HFF-Myc (cell line): ENCODE data around the gene IFNE.

Experiments
- DNase-seq: peaks from one replicate; pipeline ENCODE4 v3.0.0-alpha.2; 2011; ENCODE audit warnings: low read depth; ENCODE audit errors: extremely low read depth
- H3K4me3 ChIP-seq: replicated peaks from 2 replicates; pipeline ENCODE4 v1.5.1; 2011; ENCODE audit warnings: low read depth, mild to moderate bottlenecking, control low read depth, low read length
- CTCF ChIP-seq: IDR thresholded peaks from 2 replicates; pipeline ENCODE4 v1.5.1; 2012; ENCODE audit warnings: mild to moderate bottlenecking, low read depth, low read length, control low read depth; ENCODE audit errors: missing control alignments

The IFNE gene, protein sequence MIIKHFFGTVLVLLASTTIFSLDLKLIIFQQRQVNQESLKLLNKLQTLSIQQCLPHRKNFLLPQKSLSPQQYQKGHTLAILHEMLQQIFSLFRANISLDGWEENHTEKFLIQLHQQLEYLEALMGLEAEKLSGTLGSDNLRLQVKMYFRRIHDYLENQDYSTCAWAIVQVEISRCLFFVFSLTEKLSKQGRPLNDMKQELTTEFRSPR

GRCh38 chr9:21482213-21482612 lies at the start of gene IFNE:
IFNE (minus strand) TSS chr9:21482313; CDS start chr9:21481694, 619 bp downstream.
- no peak for DNase-seq
- no peak for TF ChIP-seq CTCF
- no peak within 1 kb of the TSS for H3K4me3 ChIP-seq

- no peak overlapping the region for H3K4me3 ChIP-seq
- no peak for TF ChIP-seq CTCF
Measured at GRCh38 chr9:21528123-21528808, 46.2 kb upstream of the IFNE start.

GRCh38 chr9:21527579-21527978 lies 45.5 kb upstream of the IFNE start:
- no peak overlapping the region for H3K4me3 ChIP-seq
- no peak for DNase-seq
- no peak for TF ChIP-seq CTCF

More at GRCh38 chr9:21528123-21528808, 46.2 kb upstream of the IFNE start:
- DNase-seq, result no peak

GRCh38 chr9:21525174-21525573 lies 43.1 kb upstream of the IFNE start:
- no peak for DNase-seq
- TF ChIP-seq CTCF, result no peak
- H3K4me3 ChIP-seq, result no peak overlapping the region

DNA sequence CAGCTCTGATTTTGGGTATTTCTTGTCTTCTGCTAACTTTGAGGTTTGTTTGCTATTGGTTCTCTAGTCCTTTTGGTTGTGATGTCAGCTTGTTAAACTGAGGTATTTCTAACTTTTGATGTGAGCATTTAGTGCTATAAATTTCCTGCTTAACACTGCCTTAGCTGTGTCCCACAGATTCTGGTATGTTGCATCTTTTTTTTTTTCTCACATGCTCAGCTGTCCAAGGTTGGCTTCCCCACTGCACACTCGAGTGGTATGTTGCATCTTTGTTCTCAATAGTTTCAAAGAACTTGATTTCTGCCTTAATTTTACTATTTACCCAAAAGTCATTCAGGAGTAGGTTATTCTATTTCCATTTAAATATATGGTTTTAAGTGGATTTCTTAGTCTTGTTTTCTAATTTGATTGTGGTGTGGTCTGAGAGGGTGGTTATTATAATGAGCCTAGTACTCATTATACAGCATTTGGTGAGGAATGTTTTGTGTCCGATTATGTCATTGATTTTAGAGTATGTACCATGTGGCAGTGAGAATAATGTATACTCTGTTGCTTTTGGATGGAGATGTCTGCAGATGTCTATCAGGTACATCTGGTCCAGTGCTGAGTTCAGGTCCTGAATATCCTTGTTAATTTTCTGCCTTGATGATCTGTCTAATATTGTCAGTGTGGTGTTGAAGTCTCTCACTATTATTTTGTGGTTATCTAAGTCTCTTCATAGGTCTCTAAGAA lies 42.2 kb upstream of the IFNE start:
- no peak for DNase-seq
- no peak for TF ChIP-seq CTCF
- H3K4me3 ChIP-seq, result no peak overlapping the region

- TF ChIP-seq CTCF, result no peak
- H3K4me3 ChIP-seq, result no peak overlapping the region
- DNase-seq, result no peak
Measured at GRCh38 chr9:21523021-21524014, 41.2 kb upstream of the IFNE start.
